ENCODE data around the gene RANGRF.

The RANGRF gene

DNA sequence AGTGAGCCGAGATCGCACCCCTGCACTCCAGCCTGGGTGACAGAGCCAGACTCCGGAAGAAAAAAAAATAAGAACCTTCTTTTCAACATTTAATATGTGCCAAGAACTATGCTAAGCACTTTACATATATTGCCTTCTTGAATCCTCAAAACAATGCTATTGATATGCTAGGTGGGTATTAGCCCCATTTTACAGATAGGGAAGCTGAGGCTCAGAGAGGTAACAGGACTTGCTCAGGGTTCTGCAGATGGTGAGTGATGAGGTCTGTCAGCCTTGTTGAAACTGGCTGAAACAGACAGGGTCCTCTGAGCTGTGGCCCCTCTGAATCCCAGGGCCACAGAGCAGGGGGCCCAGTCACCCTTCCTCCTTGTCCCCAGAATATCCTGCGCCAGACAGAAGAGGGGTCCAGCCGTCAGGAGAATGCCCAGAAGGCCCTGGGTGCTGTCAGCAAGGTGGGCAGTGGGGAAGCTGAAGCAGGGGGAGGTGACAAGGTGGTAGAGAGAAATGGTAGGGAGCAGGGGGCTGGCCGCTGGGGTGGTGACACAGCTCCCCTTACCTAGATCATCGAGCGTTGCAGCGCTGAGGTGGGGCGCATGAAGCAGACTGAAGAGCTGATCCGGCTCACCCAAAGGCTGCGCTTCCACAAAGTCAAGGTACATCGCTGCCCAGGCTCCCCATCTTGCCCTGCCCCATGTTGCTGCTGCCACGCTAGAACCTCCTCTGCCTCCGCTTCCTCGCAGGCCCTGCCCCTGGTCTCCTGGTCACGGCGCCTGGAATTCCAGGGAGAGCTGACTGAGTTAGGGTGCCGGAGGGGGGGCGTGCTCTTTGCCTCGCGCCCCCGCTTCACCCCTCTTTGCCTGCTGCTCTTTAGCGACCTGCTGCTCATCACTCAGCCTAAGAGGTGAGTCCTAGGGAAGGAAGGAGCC lies 29.8 kb downstream of the RANGRF start:
- no peaks in the 10 kb centered on the region for H3K36me3 ChIP-seq (ENCODE audit: control insufficient read depth, insufficient read depth, low read length)
- no peak overlapping the region for H3K4me3 ChIP-seq (ENCODE audit: low read depth, low read length)
- no peak overlapping the region for H3K27ac ChIP-seq (ENCODE audit: low read depth, low read length)
- no peaks in the 10 kb centered on the region for H3K9me3 ChIP-seq (ENCODE audit: control insufficient read depth, insufficient read depth, low read length)
- H3K4me1 ChIP-seq (ENCODE audit: control insufficient read depth, insufficient read depth, low read length), result peaks cover 5% of the 10 kb centered on the region; the same call in 1 of the 2 replicates
- H3K9ac ChIP-seq (ENCODE audit: low read depth, low read length), result no peak overlapping the region
- peaks cover 30% of the 10 kb centered on the region for H3K27me3 ChIP-seq (ENCODE audit: control insufficient read depth, insufficient read depth, low read length)

DNA sequence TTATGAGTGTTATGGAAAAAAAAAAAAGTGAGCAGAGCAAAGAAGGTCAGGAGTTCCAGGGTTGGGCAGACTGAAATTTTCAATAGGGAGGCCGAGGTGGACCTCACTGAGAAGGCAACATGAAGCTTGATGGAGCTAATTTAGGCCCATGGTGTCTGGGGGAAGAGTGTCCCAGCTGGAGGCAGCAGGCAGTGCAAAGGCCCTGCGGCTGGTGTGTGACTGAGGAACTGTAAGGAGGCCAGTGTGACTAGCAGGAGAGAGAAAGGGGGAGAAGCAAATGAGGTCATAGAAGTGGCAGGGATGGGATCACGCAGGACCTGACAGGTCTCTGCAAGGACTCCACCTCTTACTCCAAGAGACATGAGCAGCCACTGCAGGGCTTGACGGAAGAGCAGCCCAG lies 31.8 kb downstream of the RANGRF start:
- H3K27me3 ChIP-seq (ENCODE audit: control insufficient read depth, insufficient read depth, low read length), result peaks cover 27% of the 10 kb centered on the region
- H3K27ac ChIP-seq (ENCODE audit: low read depth, low read length), result no peak overlapping the region
- no peak overlapping the region for H3K9ac ChIP-seq (ENCODE audit: low read depth, low read length)
- H3K36me3 ChIP-seq (ENCODE audit: control insufficient read depth, insufficient read depth, low read length), result no peaks in the 10 kb centered on the region
- no peaks in the 10 kb centered on the region for H3K4me1 ChIP-seq (ENCODE audit: control insufficient read depth, insufficient read depth, low read length)
- no peak overlapping the region for H3K4me3 ChIP-seq (ENCODE audit: low read depth, low read length)
- no peaks in the 10 kb centered on the region for H3K9me3 ChIP-seq (ENCODE audit: control insufficient read depth, insufficient read depth, low read length)

DNA sequence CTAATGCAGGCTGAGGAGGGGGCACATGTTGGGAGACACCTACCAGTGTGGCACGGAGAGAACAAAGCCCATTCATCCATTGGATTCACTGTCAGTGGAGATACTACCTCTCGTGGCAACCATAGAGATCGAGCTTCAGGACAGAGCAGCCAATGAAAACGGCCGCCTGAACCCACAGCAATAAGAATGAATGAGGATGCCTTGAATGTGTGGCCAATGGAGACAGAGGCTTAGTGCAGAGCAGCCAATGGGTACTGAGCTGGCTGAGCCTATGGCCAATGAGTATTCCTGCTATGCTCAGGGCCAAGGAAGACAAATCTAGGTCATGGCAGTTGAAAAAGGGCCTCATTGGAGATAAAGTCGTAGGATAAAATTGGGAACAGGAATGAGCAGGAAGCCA lies 32.5 kb downstream of the RANGRF start:
- Histone ChIP-seq H3K27me3 (ENCODE audit: control insufficient read depth, insufficient read depth, low read length) (peaks cover 24% of the 10 kb centered on the region), H3K36me3 (ENCODE audit: control insufficient read depth, insufficient read depth, low read length) (no peaks in the 10 kb centered on the region), H3K9ac (ENCODE audit: low read depth, low read length) (no peak overlapping the region), H3K4me3 (ENCODE audit: low read depth, low read length) (no peak overlapping the region), H3K27ac (ENCODE audit: low read depth, low read length) (no peak overlapping the region), H3K9me3 (ENCODE audit: control insufficient read depth, insufficient read depth, low read length) (no peaks in the 10 kb centered on the region), H3K4me1 (ENCODE audit: control insufficient read depth, insufficient read depth, low read length) (no peaks in the 10 kb centered on the region)

DNA sequence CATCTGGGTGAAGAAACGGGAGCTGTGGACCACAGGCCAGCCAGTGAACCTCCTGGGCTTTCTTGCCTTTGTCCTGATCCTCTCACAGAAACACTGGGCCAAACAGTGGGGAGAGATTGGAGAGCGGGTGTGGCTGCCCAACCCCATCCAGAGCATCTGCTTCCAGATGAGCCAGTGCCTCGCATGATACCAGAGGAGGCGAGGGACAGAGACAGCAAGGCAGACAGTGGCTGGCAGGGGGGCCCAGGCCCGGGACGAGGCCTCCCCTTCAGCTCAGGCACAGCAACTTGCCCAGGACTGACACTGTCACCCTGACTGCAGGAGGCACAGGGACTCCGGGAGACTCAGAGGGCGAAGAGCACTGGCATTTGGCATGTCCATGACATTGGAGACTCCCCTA lies 33.6 kb downstream of the RANGRF start:
- Histone ChIP-seq H3K9me3 (ENCODE audit: control insufficient read depth, insufficient read depth, low read length) (no peaks in the 10 kb centered on the region), H3K36me3 (ENCODE audit: control insufficient read depth, insufficient read depth, low read length) (no peaks in the 10 kb centered on the region), H3K4me3 (ENCODE audit: low read depth, low read length) (no peak overlapping the region), H3K4me1 (ENCODE audit: control insufficient read depth, insufficient read depth, low read length) (no peaks in the 10 kb centered on the region), H3K27ac (ENCODE audit: low read depth, low read length) (no peak overlapping the region), H3K9ac (ENCODE audit: low read depth, low read length) (no peak overlapping the region), H3K27me3 (ENCODE audit: control insufficient read depth, insufficient read depth, low read length) (peaks cover 24% of the 10 kb centered on the region)

DNA sequence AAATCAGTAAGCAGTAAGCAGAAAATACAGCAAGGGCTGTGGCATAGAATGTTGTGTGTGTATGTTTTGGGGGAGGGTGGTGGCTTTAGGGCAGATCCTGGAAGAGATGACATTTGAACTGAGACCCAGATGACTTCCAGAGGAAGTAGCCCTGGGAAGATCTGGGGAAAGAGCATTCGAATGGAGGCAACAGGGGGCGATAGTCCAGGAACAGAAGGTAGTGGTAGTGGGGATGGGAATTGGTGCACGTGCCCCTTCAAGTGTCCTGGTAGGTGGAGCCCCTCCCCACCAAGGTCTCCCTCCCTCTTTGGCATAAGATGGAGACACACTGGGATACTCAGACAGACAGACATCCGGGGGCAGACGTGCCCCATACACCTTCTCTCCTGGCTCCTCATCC lies 35.7 kb downstream of the RANGRF start:
- no peaks in the 10 kb centered on the region for H3K9me3 ChIP-seq (ENCODE audit: control insufficient read depth, insufficient read depth, low read length)
- no peaks in the 10 kb centered on the region for H3K4me1 ChIP-seq (ENCODE audit: control insufficient read depth, insufficient read depth, low read length)
- H3K27ac ChIP-seq (ENCODE audit: low read depth, low read length), result no peak overlapping the region
- H3K9ac ChIP-seq (ENCODE audit: low read depth, low read length), result no peak overlapping the region
- H3K27me3 ChIP-seq (ENCODE audit: control insufficient read depth, insufficient read depth, low read length), result peaks cover 31% of the 10 kb centered on the region
- H3K36me3 ChIP-seq (ENCODE audit: control insufficient read depth, insufficient read depth, low read length), result no peaks in the 10 kb centered on the region
- H3K4me3 ChIP-seq (ENCODE audit: low read depth, low read length), result no peak overlapping the region

DNA sequence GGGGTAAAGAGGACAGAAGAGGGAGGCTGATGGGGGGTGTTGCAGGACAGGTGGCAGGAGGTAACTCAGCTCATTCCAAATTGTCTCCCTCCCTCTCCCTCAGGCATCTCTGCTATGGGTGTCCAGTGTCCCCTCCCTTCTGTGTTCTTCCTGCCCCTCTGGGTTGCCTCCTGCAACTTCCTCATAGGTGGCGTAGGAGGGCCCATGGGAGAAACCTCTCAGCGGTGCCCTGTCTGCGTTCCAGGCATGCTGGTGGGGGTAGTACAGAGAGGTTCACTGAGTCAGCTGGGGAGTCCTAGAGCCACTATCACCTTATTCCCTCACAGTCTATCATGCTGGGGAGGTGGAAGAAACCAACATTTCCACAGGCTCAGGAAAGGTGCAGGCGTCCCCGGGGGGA lies 36.5 kb downstream of the RANGRF start:
- H3K4me1 ChIP-seq (ENCODE audit: control insufficient read depth, insufficient read depth, low read length), result no peaks in the 10 kb centered on the region
- H3K27ac ChIP-seq (ENCODE audit: low read depth, low read length), result no peak overlapping the region
- H3K9me3 ChIP-seq (ENCODE audit: control insufficient read depth, insufficient read depth, low read length), result no peaks in the 10 kb centered on the region
- no peak overlapping the region for H3K4me3 ChIP-seq (ENCODE audit: low read depth, low read length)
- H3K9ac ChIP-seq (ENCODE audit: low read depth, low read length), result no peak overlapping the region
- H3K27me3 ChIP-seq (ENCODE audit: control insufficient read depth, insufficient read depth, low read length), result peaks cover 31% of the 10 kb centered on the region
- no peaks in the 10 kb centered on the region for H3K36me3 ChIP-seq (ENCODE audit: control insufficient read depth, insufficient read depth, low read length)

DNA sequence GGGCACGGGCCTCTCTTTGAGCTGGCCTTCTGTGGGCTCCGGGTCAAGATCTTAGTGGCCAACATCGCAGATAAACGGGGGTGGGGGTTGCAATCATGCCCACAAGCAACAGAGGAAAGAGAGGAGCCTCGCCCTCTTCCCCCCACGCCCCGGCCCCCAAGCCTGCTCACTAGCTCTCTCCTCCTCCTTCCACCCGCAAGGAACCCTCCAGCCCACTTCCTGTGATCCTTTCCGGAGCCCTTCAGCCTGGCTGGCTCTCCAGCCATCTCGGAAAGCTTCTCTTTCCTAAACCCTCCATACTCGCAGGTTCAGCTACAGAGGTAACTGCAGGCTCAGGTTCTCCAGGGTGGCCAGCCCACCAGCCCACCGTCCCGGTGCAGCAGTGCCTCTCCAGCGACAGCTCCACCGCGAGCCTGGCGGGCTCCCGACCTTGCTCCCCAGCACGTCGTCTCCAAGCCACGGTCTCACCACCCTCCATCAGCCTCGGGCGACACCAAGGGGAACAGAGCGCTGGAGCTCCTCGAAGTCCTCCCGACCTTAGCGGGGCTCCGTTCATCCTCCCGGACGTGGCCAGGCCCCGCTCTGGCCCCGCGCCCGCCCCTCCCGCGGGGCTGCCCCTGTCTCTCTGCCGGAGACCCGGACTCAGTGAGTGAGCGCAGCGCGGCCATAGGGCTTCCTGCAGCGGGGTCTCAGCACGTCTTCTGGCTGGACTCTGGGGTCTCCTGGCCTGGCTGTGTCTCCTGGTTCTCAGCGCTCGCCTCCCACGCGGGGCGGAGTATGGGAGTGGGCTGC lies 38.2 kb downstream of the RANGRF start:
- Histone ChIP-seq H3K27ac (ENCODE audit: low read depth, low read length) (no peak overlapping the region), H3K9me3 (ENCODE audit: control insufficient read depth, insufficient read depth, low read length) (no peaks in the 10 kb centered on the region), H3K27me3 (ENCODE audit: control insufficient read depth, insufficient read depth, low read length) (peaks cover 31% of the 10 kb centered on the region), H3K36me3 (ENCODE audit: control insufficient read depth, insufficient read depth, low read length) (no peaks in the 10 kb centered on the region), H3K4me3 (ENCODE audit: low read depth, low read length) (peak overlapping the region; percentile 61), H3K9ac (ENCODE audit: low read depth, low read length) (no peak overlapping the region; the same call in 1 of the 2 replicates), H3K4me1 (ENCODE audit: control insufficient read depth, insufficient read depth, low read length) (no peaks in the 10 kb centered on the region)

DNA sequence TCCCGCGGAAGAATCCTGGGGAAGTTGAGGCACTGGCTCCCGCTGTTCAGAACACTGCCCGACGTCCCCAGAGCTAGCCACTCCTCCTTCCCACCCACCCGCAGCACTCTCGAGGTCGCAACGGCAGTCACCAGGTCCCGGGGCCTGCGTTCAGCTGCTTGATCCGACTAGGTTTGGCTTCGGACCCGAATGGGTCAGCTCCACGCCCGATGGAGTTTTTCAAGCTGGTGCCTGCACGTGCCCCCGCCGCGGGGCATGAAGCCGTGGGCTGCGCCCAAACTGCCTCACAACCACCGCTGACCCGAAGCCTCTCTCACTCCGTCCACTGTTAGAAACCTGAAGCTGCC lies 38.8 kb downstream of the RANGRF start:
- Histone ChIP-seq H3K9ac (ENCODE audit: low read depth, low read length) (no peak overlapping the region; the same call in 1 of the 2 replicates), H3K9me3 (ENCODE audit: control insufficient read depth, insufficient read depth, low read length) (no peaks in the 10 kb centered on the region), H3K27me3 (ENCODE audit: control insufficient read depth, insufficient read depth, low read length) (peaks cover 31% of the 10 kb centered on the region), H3K27ac (ENCODE audit: low read depth, low read length) (no peak overlapping the region), H3K36me3 (ENCODE audit: control insufficient read depth, insufficient read depth, low read length) (no peaks in the 10 kb centered on the region), H3K4me3 (ENCODE audit: low read depth, low read length) (peak overlapping the region; percentile 61), H3K4me1 (ENCODE audit: control insufficient read depth, insufficient read depth, low read length) (no peaks in the 10 kb centered on the region)

DNA sequence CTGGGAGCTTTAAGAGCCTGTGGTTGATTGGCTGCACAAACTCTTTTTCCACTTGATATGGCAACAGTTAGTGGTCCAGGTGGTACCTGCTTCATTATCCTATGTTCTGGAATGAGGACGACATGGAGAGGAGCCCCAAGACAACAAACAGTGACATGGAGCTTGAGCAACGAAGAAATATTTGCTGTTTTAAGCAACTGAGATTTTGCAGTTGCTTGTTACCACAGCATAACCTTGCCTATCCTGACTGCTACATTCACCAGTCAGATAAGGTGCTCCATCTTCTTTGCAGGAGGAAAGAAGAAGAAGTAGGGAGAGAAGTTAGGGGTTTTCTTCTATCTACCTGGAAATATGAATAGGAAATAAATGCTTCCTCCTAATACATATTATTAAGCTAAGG lies 43.7 kb downstream of the RANGRF start:
- Histone ChIP-seq H3K27me3 (ENCODE audit: control insufficient read depth, insufficient read depth, low read length) (peaks cover 10% of the 10 kb centered on the region), H3K36me3 (ENCODE audit: control insufficient read depth, insufficient read depth, low read length) (no peaks in the 10 kb centered on the region), H3K27ac (ENCODE audit: low read depth, low read length) (no peak overlapping the region), H3K4me1 (ENCODE audit: control insufficient read depth, insufficient read depth, low read length) (no peaks in the 10 kb centered on the region), H3K4me3 (ENCODE audit: low read depth, low read length) (no peak overlapping the region), H3K9me3 (ENCODE audit: control insufficient read depth, insufficient read depth, low read length) (no peaks in the 10 kb centered on the region), H3K9ac (ENCODE audit: low read depth, low read length) (no peak overlapping the region)

DNA sequence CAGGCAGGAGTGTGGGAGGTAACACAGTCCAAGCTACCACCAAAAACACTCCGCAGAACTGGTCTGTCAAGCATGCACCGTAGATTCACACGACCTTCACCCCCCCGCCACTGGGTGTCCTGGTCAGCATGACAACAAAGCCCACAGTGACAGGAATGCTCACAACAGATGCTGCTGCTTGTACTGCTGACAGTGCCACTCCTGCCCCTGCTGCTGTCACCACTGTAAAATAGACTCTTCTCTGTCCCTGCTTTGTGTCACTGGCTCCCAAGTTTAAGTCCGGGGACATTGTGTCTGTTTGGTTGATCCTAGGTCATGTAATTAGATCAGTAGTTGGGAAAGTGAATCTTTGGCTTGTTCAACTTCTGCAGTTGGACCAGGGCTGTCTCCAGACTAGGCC lies 44.2 kb downstream of the RANGRF start:
- H3K9ac ChIP-seq (ENCODE audit: low read depth, low read length), result no peak overlapping the region
- H3K27ac ChIP-seq (ENCODE audit: low read depth, low read length), result no peak overlapping the region
- H3K36me3 ChIP-seq (ENCODE audit: control insufficient read depth, insufficient read depth, low read length), result no peaks in the 10 kb centered on the region
- H3K4me3 ChIP-seq (ENCODE audit: low read depth, low read length), result no peak overlapping the region
- peaks cover 5% of the 10 kb centered on the region; the same call in 1 of the 2 replicates for H3K27me3 ChIP-seq (ENCODE audit: control insufficient read depth, insufficient read depth, low read length)
- peaks cover 1% of the 10 kb centered on the region; the same call in 1 of the 2 replicates for H3K4me1 ChIP-seq (ENCODE audit: control insufficient read depth, insufficient read depth, low read length)
- no peaks in the 10 kb centered on the region for H3K9me3 ChIP-seq (ENCODE audit: control insufficient read depth, insufficient read depth, low read length)

DNA sequence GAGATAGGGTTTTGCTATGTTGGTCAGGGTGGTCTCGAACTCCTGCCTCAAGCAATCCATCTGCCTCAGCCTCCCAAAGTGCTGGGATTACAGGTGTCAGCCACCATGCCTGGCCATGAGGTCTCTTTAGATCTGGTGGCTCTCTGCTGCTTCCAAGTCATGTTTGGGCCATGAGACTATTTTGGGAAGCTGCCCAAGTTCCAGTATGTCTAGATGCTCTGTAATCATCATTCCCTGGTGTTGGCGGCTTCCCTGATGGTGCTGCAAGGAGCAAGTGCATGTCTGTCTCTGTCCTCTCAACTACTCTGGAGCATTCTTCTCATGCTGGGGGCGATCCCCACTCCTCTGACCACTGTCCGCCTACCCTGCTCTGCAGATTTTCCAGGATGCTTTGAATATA lies 44.8 kb downstream of the RANGRF start:
- Histone ChIP-seq H3K36me3 (ENCODE audit: control insufficient read depth, insufficient read depth, low read length) (no peaks in the 10 kb centered on the region), H3K27ac (ENCODE audit: low read depth, low read length) (no peak overlapping the region), H3K4me1 (ENCODE audit: control insufficient read depth, insufficient read depth, low read length) (peaks cover 7% of the 10 kb centered on the region), H3K27me3 (ENCODE audit: control insufficient read depth, insufficient read depth, low read length) (no peaks in the 10 kb centered on the region), H3K4me3 (ENCODE audit: low read depth, low read length) (no peak overlapping the region), H3K9me3 (ENCODE audit: control insufficient read depth, insufficient read depth, low read length) (no peaks in the 10 kb centered on the region), H3K9ac (ENCODE audit: low read depth, low read length) (no peak overlapping the region)
